Peyer's patch (tissue), 4 donors: ENCODE data around the gene ADPRM. TPM values are rescaled to one million over a fixed set of nuclear protein-coding genes. Genes with fewer than 3 reads are reported as not detected.

Experiments
- DNase-seq, 3 donors: peaks; one replicate each; pipeline ENCODE4 v3.0.0-alpha.2; 2017 to 2019
- H3K27ac ChIP-seq, 4 donors: fragments of 200-600 bp; sonication (generic); one replicate each; pipeline ENCODE4 v1.5.1; 2016 to 2019
- H3K27me3 ChIP-seq, 2 donors: fragments of 200-600 bp; sonication (generic); one replicate each; pipeline ENCODE4 v1.5.1; 2019
- H3K36me3 ChIP-seq, 3 donors: fragments of 200-600 bp; sonication (generic); one replicate each; pipeline ENCODE4 v1.5.1; 2016 to 2019
- H3K4me1 ChIP-seq, 4 donors: fragments of 200-600 bp; sonication (generic); one replicate each; pipeline ENCODE4 v1.5.1; 2016 to 2019
- H3K4me3 ChIP-seq, 4 donors: fragments of 200-600 bp; sonication (generic); 1 replicate in 3 of 4; 2 replicates in 1 of 4; pipeline ENCODE4 v1.5.1; 2016 to 2019; ENCODE audit warnings: mild to moderate bottlenecking in 1 of 4
- H3K9me3 ChIP-seq, 4 donors: fragments of 200-600 bp; sonication (generic); one replicate each; pipeline ENCODE4 v1.5.1; 2016 to 2019; ENCODE audit warnings: mild to moderate bottlenecking in 1 of 4
- POLR2A ChIP-seq, 2 donors: fragments of 450-650 bp; IDR thresholded peaks; one replicate each; pipeline ENCODE4 v1.5.1; 2017; ENCODE audit warnings: antibody characterized with exemption in 2 of 2, mild to moderate bottlenecking in 2 of 2, moderate library complexity in 2 of 2
- total RNA-seq, 4 donors: library from RNA; depleted of rRNA; stranded (reverse); fragments of >200 nt; gene quantifications; one replicate each; pipeline ENCODE4 v1.1.0, GENCODE V29; 2016
- TF ChIP-seq, protein P1 (sequence below), 6 experiments: fragments of 450-650 bp in 4 of 6; fragments of 200-600 bp in 2 of 6; sonication (generic) in 1 of 6; IDR thresholded peaks; one replicate each; pipeline ENCODE4 v1.5.1; 2017 to 2019; ENCODE audit warnings: antibody characterized with exemption in 6 of 6, mild to moderate bottlenecking in 3 of 6, moderate library complexity in 1 of 6

The ADPRM gene
- total RNA-seq, 4 donors from 2014 or later = 6.5 to 20.6 (median 14.0) TPM

- DNase-seq = no peak
- H3K4me3 ChIP-seq = no peak overlapping the region
- no peaks in the 10 kb centered on the region for H3K27me3 ChIP-seq
- H3K27ac ChIP-seq = no peak overlapping the region
- H3K4me1 ChIP-seq = no peaks in the 10 kb centered on the region
- H3K36me3 ChIP-seq = no peaks in the 10 kb centered on the region
- TF ChIP-seq, protein P1, sequence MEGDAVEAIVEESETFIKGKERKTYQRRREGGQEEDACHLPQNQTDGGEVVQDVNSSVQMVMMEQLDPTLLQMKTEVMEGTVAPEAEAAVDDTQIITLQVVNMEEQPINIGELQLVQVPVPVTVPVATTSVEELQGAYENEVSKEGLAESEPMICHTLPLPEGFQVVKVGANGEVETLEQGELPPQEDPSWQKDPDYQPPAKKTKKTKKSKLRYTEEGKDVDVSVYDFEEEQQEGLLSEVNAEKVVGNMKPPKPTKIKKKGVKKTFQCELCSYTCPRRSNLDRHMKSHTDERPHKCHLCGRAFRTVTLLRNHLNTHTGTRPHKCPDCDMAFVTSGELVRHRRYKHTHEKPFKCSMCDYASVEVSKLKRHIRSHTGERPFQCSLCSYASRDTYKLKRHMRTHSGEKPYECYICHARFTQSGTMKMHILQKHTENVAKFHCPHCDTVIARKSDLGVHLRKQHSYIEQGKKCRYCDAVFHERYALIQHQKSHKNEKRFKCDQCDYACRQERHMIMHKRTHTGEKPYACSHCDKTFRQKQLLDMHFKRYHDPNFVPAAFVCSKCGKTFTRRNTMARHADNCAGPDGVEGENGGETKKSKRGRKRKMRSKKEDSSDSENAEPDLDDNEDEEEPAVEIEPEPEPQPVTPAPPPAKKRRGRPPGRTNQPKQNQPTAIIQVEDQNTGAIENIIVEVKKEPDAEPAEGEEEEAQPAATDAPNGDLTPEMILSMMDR (IDR thresholded peaks at IDR 0.05) = no peak
- H3K9me3 ChIP-seq = no peaks in the 10 kb centered on the region
These were observed 57.6 kb downstream of the ADPRM start for GRCh38 chr17:10754861-10755591.

DNA sequence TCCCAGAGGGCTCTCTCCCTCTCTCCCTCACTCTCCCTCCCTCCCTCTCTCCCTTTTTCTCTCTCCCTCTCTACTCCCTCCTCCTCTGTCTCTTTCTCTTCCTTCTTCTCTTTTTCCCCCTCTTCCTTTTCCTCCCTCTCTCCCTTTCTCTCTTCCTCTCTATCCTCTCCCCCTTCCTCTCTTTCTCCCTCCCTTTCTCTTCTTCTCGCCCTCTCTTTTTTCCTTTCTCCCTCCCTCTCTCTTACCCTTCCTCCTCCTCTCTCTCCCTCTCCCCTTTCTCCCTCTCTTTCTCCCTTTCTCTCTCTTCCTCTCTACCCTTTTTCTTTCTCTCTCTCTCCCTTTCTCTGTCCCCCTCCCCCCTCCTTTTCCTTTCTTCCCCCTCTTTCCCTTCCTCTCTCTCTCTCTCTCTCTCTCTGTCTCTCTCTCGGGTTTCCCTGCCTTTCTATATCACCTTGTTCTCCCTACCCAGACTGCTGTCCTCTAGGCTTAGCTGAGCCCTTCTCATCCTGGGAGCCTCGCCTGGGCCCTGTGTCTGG is 58.3 kb downstream of the ADPRM start:
- Histone ChIP-seq H3K4me1 (no peaks in the 10 kb centered on the region), H3K27ac (peak overlapping the region in 1 of 4 donors; percentile 45), H3K27me3 (no peaks in the 10 kb centered on the region), H3K9me3 (no peaks in the 10 kb centered on the region), H3K36me3 (no peaks in the 10 kb centered on the region), H3K4me3 (no peak overlapping the region)
- TF ChIP-seq, protein P1 (IDR thresholded peaks at IDR 0.05) = no peak
- no peak for DNase-seq

- DNase-seq = no peak
- Histone ChIP-seq H3K27me3 (no peaks in the 10 kb centered on the region), H3K4me3 (no peak overlapping the region), H3K27ac (peak overlapping the region in 1 of 4 donors; percentile 45), H3K36me3 (no peaks in the 10 kb centered on the region), H3K4me1 (no peaks in the 10 kb centered on the region), H3K9me3 (no peaks in the 10 kb centered on the region)
- TF ChIP-seq, protein P1 (IDR thresholded peaks at IDR 0.05) = no peak
- no peak for TF ChIP-seq POLR2A (IDR thresholded peaks at IDR 0.05)
These were observed 58.8 kb downstream of the ADPRM start for GRCh38 chr17:10756185-10756584.

DNA sequence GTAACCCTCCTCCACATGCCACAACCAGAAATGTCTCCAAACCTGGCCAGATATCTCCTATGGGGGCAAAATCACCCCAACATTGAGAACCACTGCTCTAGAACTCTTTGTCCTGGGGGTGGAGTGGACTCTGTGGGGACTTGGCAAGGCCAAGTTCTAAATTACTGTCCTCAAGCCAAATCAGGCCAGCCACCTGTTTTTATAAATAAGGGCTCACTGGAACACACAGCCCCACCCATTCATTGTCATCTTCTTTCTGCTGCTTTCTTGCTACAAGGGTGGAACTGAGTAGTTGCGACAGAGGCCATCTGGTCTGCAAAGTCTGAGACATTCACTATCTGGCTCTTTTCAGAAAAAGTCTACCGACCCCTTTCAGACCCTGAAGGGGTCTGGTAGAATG is 59.2 kb downstream of the ADPRM start:
- no peaks in the 10 kb centered on the region for H3K4me1 ChIP-seq
- peak overlapping the region in 1 of 4 donors; percentile 45 for H3K27ac ChIP-seq
- H3K4me3 ChIP-seq = no peak overlapping the region
- no peaks in the 10 kb centered on the region for H3K27me3 ChIP-seq
- DNase-seq = no peak
- no peaks in the 10 kb centered on the region for H3K9me3 ChIP-seq
- no peaks in the 10 kb centered on the region for H3K36me3 ChIP-seq
- TF ChIP-seq POLR2A (IDR thresholded peaks at IDR 0.05) = no peak
- TF ChIP-seq, protein P1 (IDR thresholded peaks at IDR 0.05) = no peak

DNA sequence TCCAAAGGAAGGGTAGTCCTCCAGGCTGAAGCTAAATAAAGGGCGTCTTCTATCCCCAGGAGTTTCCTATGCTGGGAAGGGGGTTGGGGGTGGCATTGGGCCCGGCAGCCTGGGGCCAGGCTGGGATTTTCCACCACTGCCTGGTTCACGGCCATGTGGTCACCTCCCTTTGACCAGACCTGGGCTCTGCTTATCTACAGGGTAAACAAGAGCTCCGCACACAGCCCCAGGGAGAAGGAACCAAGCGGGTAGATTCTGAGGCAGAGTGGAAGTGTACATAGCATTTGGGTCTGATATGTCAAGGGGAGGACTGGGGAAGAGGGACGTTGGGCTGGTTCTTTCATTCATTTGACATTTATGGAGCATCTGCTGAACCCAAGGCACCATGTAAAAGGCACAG is 59.7 kb downstream of the ADPRM start:
- no peak overlapping the region for H3K4me3 ChIP-seq
- no peaks in the 10 kb centered on the region for H3K27me3 ChIP-seq
- H3K27ac ChIP-seq = peak overlapping the region in 1 of 4 donors; percentile 45
- no peak for DNase-seq
- TF ChIP-seq POLR2A (IDR thresholded peaks at IDR 0.05) = no peak
- TF ChIP-seq, protein P1 (IDR thresholded peaks at IDR 0.05) = no peak
- no peaks in the 10 kb centered on the region for H3K36me3 ChIP-seq
- no peaks in the 10 kb centered on the region for H3K9me3 ChIP-seq
- H3K4me1 ChIP-seq = no peaks in the 10 kb centered on the region
